GM19328 (cell line): Measurements from ENCODE around the gene PAPOLA.

ENCODE experiments used
- ATAC-seq: cut with Tn5 transposase; IDR thresholded peaks from one replicate; pipeline ENCODE4 v1.9.1; 2021; ENCODE audit warnings: mild to moderate bottlenecking, moderate library complexity; ENCODE audit not compliant: unreplicated experiment

The PAPOLA gene

DNA sequence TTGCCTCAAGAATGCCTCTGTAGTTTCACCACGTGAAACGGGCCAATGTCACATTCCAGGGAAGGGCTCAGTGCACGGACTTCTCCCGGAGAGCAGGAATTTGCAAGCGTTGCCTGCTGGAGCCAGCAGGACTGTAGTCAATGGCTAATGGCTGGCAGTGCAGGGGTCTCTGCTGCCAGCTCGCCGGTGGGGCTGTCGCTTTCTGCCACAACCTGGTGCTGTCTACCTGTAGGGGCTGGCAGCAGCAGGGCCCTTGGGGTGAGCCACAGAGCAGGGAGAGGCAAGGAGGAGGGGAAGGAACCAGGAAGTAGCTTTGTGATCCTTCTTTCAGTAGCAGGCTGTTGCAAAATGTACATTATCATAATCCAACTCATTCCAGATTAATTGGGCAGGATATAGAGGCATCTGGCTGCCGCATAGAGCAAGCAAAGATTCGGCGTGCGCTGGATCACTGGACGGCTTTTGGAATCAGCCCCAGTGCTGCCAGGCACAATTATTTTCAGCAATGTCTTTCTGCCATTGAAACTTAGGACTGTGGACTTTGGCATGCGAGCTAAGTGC is 114.1 kb downstream of the PAPOLA start:
- ATAC-seq = no peak
